Measurements from ENCODE around the gene MAML3. TPM values are rescaled to one million over a fixed set of nuclear protein-coding genes. Genes with fewer than 3 reads are reported as not detected.

MAML3 gene
- polyA plus RNA-seq, 4 donors: 13.5 to 17.9 (median 16.5) TPM

DNA sequence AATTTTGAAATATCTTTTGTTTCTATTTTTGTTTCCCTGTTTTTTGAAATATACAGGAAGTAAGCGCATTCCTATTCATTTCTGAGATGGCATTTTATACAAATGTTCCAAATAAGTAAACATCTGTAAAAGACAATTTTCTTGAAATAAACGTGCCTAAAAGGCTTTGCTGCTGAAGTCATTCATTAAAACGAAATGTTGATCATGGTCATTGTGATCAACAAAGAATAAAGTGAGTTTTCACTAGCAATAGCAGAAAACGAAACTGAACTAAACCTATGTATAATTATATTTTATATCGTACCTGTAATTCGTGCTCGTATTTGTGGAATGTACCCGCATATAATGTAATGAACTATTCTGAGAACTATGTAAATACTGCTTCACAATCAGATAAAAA, 267.2 kb downstream of the MAML3 start:
- DNase-seq (ENCODE audit: low read depth in 4 of 4, low spot score in 3 of 4): no peak

DNA sequence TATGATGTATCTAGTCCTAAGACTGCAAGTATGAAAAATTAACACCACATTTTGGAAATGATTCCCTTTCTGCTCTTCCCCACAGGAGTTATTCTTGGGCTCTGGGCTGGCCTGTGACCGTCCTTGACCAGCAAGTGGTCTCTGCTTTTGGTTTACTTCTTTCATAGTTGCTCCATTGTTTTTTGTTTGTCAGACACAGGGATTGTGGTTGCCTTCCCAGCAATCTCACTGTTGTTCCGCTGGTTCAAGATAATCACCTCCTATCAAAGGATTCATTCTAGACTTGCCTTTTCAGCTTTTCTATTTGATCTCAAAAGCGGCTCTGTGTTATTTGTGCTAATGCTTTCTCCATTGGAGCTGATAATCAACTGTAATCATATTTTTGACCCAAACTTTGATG, 269.5 kb downstream of the MAML3 start:
- no peak for DNase-seq (ENCODE audit: low read depth in 4 of 4, low spot score in 3 of 4)

DNA sequence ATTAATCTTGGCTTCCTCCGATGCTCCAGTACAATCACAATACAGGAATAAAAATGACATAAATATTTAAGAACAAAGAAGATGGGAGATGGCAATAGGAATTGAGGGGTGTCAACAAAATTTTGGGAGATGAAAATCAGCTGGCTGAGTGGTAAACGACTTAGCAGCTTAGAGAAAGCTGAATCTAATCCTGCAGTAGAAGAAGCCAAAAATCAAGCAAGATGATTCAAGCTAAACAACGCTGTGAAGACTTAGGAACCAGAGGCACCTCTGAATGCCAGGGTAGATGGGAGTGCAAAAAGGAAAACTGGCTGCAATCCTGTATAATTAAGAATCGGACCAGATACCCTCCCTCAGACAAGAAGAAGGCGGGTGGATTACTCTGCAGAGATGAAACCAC, 273.1 kb downstream of the MAML3 start:
- DNase-seq (ENCODE audit: low read depth in 4 of 4, low spot score in 3 of 4): no peak

DNA sequence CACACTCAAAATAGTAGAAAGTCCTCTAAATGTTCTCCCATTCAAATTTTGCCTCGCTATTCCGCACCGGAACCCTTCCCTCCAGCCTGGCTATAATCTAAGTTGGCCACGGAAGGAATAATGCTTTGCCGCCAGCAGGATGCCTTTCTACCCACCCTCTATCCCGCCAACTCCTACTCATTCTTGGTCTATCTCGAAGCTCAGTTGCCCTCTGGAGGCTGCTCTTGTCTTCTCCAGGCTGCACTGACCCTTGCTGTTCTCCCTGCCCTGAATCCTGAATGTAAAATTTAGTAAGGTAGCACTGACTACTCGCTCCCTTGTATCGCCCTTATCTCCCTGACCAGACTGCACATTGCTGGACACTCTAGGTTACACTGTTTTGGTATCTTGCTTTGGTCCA, 275.9 kb downstream of the MAML3 start:
- no peak for DNase-seq (ENCODE audit: low read depth in 4 of 4, low spot score in 3 of 4)

DNA sequence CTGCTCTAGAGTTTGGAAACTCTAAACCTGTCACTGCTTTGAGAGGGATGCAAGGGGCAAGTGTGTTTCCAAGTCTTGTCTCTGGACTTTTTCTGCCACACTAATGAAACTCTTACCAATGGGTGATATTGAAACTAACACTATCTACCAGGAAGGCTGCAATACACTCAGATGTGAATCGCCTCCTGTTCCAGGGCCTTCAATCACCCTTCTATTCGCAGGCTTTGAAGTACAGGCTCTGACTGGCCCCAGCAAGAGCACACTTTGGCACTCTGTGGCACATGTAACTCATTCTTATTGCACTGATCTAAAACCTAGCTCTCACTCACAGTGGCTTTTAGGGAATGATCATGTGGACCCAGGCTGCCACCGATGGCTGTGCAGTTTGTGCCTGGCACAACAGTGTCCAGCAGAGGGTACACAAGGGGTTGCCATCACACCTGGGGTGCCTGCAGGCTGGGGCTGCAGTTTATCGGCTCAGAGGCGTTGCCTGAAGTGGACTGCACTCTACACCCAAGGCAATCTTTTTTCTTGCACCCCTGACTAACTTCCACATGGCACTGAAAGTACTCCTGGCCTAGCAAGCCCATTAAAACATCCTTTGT, 277.5 kb downstream of the MAML3 start:
- no peak for DNase-seq (ENCODE audit: low read depth in 4 of 4, low spot score in 3 of 4)

DNA sequence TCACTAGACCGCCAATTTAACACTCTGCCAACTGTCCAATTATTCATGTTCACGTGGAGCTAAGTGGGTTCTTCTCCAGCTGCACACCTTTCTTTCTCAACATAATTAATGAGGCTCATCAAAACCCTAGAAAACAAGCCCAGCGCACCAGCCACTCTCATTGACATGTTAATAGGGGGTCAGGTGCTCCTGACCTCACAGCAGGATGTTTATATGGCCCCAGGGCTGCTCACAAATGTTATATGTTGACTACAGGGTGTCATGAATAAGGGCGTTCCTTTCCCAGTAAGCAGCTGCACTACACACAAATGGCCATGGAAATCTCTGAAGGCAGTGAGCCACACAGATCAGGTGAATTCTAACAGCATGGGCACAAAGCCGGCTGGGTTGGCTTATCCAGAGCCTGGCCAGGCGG, 278.6 kb downstream of the MAML3 start:
- peak in 1 of 4 donors; percentile 65 for DNase-seq (ENCODE audit: low read depth in 4 of 4, low spot score in 3 of 4)

DNA sequence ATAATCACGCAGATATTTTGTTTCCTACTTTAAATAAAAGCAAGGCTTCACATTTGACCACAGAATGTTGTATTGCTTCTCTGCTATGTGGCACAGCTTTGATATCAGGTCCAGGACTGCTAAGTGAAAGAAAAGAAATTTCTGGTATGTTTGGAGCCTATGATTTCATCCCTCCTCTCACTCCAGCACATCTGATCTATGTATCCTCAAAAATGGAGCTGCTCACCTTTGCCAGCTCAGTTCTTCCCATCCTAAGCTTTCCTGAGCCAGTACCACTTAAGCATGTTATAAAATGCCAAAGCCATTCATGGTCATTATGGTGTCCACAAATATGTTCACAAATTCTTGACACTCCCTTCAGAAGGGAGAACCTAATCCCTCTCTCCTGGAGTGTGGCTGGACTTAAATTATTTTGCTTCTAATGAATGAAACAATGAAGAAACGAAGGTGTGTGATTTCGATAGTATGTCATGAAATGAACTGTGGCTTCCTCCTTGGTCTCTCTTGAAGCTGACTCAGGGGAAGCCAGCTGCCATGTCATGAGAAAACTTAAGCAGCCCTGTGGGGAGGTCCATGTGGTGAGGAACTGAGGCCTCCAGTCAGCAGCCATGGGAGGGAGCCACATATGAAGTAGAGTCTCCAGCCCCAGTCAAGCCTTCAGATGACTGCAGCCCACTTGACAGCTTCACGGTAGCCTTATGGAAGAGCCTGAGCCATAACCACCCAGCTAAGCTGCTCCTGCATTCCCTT, 280.7 kb downstream of the MAML3 start:
- DNase-seq (ENCODE audit: low read depth in 4 of 4, low spot score in 3 of 4): no peak

DNA sequence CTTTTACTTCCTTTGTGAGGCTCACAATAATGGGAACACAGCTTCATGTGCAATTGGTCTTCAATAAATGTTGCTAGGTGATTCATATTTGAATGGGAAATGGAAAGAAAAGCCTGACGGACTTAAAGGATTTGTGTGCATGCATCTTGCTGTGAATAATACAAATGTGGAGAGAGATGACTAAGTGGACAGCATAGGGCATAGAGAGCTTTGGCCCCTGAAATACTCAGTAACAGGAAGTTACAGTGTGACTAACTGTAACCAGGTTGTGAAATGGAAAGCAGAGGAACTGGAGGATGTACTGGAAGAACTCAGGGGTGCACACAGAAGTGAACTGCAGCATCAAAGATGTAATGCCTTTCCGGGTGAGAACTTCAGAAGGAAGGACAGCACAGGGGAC, 281.7 kb downstream of the MAML3 start:
- DNase-seq (ENCODE audit: low read depth in 4 of 4, low spot score in 3 of 4): no peak

DNA sequence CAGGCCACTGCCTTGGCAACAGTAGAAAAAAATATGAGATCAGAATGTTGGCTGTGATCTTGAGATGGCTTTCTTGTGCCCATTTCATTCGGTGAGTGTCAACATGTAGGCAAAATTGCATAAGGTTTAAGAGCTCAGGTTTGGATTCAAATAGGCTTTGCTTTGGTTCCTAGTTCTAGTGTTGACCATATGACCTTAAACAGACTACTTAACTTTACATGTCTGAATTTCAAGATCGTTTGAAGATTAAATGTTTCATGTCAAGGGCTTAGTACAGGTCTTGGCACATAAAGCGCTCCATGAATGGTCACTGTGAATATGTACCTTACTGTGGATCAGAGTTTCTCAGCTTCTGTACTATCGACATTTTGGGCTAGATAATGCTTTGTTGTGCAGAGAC, 284.2 kb downstream of the MAML3 start:
- no peak for DNase-seq (ENCODE audit: low read depth in 4 of 4, low spot score in 3 of 4)

DNA sequence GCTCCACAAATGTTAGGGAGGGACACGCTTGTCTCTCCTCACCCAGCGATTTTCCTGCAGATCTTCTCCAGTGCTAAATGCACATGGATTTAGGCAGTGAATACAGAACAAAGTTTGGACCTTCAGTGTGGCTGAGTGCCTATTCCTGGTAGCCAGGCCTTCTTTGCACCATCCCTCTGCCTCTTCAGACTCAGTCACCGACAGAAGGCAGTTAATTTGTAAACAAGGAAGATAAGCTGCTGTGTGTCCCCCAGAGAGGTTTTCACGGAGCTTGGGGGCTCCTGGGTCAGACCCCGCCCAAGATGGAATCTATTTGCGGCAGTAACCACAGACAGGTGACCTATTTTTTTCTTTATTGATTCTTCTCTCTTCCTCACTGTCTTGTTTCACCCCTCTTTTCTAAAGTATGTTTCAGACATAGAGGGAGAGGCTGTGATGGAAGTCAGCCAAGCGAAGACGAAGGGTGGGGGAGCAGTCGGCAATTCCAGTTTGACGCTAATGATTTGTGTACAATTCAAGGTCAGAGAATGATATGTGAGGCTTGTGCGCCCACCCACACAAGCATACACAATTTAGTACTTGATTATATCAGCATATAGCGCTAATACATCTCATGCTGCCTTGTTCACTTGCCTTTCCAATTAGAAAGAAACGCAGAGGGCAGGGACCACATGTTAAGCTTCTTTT, 287.6 kb downstream of the MAML3 start:
- no peak for DNase-seq (ENCODE audit: low read depth in 4 of 4, low spot score in 3 of 4)

DNA sequence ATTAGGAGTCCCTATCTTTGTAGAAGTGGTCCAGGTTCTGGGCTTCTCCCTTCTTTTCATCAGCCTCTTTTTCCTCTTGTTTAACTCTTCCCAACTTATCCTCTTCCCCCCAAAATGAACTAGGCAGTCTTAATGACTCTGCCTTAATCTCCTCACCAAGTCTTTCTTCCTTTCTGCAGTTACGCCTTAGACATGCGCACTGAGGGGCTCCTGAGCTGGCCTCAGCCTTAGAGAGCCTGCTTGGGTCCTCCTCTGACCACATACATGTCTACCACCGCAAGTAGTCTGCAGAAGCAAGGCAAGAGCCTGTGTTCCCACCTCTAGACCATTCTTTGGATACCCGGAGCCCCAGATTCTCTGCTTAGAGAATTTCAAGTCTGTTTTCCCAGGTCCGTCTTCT, 288.4 kb downstream of the MAML3 start:
- DNase-seq (ENCODE audit: low read depth in 4 of 4, low spot score in 3 of 4): no peak

DNA sequence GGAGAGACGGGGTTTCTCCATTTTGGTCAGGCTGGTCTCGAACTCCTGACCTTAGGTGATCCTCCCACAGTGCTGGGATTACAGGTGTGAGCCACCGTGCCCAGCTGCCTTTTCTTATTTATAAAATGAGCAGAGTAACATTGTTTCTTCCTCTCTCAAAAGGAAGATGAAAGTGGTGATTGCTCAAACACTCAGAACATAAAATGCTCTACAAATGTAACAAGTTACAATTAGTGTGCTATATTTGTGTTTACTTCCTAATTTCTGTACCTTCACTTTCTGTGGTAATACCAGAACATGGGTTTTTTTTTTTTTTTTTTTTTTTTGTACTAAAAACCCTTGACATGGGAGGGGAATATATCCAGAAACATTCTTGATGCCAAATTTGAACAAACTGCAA, 290.5 kb downstream of the MAML3 start:
- no peak for DNase-seq (ENCODE audit: low read depth in 4 of 4, low spot score in 3 of 4)

DNA sequence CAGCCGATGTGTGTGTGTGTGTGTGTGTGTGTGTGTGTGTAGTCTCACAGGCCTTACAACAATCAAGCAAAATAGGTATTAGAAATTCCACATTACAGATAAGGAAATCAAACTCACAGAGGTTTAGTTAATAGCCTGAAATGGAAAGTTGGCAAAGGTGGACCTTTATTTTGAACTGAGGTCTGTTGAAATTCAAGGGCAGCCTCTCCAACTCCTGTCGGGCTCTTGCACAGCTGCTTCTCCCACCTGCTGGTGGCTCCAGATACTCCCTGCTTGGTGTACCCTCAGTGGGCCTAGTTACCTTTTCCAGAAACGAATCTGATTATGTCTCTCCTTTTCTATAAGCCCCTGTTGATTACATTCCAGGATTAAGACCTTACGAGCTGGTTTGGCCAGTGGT, 292.5 kb downstream of the MAML3 start:
- DNase-seq (ENCODE audit: low read depth in 4 of 4, low spot score in 3 of 4): no peak

DNA sequence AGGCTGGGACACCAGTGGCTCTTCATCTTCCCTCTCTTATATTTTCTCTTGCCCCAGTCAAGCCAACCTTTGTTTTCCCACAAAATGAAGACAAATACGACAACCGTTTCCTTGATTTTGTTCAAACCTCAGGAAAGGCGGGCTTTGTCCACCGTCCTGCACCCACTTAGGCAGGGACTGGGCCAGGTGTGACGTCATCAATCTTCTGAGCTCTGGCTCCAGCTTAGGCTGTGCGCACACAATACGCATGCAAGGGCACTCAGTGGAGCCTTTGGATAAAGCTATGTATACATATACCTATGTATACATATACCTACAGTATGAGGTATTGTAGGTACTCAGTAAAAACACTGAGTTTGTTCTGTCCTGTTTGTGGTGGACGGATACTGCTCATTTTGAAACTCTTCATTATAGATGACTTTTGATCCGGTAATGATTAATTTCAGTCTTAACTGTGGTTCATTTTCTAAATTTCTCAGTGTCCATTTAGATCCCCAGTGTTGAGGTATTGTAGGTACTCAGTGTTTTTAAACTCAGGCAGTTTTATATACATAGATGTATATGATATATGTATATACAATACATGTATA, 293.5 kb downstream of the MAML3 start:
- DNase-seq (ENCODE audit: low read depth in 4 of 4, low spot score in 3 of 4): no peak

DNA sequence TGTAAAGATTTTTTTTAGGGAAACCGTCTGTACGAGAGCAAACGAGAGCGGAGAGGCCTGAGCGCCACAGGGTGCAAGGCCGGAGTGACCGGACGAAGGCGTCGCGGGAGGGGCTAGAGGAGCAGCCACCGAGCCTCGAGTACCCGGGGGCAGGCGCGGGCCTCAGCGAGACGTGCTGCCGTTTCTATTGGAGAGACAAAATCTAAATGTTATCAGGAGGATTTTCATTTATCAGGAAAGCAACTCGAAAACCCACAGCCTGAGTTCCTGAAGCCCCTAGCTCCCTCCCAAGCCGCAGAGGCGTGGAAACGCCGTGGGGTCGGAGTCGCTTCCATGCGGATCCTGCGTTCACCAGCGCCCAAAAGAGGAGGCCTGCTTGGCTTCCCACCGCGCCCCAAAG, 294.1 kb downstream of the MAML3 start:
- no peak for DNase-seq (ENCODE audit: low read depth in 4 of 4, low spot score in 3 of 4)

DNA sequence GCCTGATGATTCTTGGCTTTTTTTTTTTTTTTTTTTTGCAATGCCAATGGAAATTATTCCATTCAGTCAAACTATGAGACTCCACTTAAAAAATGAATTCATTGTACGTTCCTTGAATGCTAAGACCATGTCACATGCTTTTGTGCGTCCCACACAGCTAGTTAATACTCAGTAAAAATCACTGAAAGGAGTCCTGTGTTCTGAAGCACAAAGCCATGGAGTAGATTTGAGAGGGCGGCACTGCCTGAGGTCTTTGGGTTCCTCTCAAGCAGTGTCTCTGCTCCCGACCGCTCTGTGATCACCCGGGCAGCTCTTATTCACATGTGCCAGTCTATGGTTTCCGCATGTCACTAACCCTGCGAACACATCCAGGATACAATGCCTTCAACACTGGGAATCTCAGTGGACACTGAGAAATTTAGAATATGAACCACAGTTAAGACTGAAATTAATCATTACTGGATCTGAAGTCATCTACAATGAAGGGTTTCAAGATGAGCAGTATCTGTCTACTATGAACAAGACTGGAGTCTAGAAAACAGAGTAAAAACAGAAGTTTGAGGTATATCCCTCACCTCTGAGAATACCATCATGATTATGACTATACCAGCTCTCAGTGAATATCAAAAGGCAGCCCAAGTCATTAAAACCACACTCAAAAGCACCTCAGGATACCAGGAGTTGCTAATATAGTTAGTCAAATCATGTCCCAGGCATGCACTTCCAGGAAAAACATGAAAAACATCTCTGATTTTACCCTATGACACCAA, 295.4 kb downstream of the MAML3 start:
- no peak for DNase-seq (ENCODE audit: low read depth in 4 of 4, low spot score in 3 of 4)

DNA sequence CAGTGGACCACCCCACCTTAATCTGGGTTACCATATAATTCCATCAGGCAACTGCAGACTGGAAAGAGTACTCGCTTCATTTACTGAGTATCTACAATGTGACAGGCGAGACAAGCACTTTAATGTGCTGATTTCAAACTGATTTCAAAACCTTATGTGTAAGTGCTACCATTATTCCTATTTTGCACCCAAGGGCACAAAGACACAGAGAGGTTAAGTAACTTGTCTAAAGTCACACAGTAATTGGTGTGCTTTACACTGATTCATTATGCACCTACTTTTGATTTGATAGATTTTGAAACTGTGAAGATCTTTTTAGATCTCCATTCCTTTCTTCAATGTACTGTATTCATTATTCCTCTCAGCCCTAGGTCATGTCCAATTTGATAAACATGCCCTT, 296.0 kb downstream of the MAML3 start:
- DNase-seq (ENCODE audit: low read depth in 4 of 4, low spot score in 3 of 4): no peak

DNA sequence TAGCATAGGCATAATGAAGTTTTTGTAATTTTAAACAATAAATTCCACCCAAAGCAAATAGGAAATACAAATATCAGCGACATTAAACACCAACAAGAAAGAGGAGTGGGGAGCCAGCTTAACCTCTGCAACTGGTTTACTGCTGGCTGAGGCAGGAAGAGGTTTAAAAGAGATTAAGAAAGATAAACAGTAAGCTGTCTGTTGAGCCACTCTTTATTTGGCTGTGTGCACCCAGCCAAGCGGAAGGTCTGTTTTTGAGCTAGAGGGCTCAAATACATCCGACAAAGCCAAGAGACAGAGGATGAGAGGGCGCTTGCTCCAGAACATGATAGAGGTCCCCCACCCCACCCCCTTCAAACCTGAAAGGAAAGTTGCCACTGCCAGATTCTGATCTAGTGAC, 297.0 kb downstream of the MAML3 start:
- no peak for DNase-seq (ENCODE audit: low read depth in 4 of 4, low spot score in 3 of 4)

DNA sequence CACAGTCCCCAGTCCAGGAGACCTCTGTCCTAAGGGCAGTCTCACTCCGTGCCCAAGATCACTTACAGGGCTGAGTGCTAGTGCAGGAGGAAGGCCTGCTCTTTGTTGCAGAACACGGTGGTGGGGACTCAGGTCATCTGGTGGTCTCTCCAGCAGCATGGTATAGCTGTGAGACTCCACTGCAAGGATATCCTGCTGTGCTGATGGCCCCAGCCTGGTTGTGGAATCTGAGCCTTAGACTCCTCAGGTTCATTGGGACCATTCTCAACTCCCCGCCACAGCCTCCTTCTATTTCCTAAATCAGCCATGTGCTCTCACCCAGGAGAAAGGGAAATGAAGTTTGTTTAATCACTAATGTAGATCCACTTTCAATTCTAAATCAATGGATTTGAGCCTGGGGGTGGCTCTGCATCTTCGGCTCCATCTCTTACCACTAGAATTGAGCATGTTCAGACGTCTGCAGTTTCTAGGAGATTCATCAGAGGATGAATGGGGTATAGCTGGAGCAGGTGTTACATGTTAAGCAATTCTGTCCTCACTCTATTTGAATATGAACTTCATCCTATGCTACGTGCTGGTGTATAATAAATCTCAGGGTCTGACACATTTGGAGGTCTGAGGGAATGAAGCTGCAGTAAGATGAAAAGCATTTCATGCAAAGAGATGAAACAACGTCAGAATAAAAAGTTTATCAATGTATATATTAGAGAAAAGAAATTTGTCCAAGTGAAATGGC, 299.1 kb downstream of the MAML3 start:
- no peak for DNase-seq (ENCODE audit: low read depth in 4 of 4, low spot score in 3 of 4)

DNA sequence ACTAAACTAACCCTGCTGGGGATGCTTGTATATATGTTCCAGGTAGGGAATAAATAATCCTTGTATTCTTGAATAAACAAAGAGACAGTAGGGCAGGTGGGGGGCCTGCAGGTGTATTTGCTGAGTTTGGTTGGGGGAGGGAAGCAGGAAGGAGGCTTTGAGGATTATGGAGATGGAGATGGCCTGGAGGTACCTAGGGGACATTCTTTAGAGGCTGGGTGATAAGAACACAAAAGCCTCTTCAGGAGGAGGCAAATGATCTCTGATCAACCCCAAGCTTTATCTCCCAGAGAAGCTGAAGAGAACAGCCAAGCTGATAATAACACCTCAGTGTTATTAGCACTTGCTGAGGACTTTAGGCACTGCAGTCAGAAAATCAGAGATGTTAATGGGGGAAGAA, 300.7 kb downstream of the MAML3 start:
- no peak for DNase-seq (ENCODE audit: low read depth in 4 of 4, low spot score in 3 of 4)

All from left renal pelvis (tissue), 4 donors.